DMS153 (cell line): ENCODE measurements around the gene PRKN.

Source experiments
- DNase-seq: peaks from one replicate; lab custom pipeline; 2025; lab: John Stamatoyannopoulos, UW

The PRKN gene

DNA sequence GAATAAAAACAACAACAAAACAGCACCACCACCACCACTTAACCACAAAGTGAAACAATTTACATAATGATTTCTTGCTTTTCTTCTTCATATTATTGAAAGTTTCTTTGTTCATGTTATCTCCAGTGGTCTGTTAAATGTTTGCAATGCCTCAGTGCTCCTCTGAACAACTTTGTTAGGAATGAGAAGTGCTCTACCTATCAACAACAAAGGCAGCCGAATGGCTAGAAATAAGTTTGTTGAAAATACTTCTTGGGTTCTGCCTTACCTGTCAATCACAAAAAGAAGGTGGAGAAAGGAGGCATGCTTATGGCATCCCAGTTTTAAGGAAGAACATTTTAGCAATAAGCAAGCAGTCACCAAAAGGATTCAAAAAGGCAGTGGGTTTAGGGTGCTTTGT, 490.2 kb downstream of the PRKN start:
- no peak for DNase-seq

DNA sequence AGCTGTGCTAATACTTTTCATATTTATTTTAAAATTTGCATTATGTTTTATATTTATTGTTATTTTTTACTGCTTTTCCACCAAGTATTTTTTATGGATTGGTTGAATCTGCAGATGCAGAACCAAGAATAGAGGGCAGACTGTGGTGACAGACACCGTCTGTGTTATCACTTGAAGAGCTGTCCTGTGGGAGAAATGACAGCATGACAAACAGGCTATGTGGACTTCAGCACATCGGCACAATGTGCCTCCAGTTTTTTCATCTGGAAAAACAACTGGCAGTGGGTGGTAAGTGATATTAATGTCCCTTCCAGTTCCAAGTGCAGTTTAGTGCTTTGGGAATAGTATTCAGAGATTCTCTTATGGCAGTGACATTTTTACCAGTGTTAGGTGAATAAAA, 492.9 kb downstream of the PRKN start:
- DNase-seq, result no peak

- no peak for DNase-seq
Measured at GRCh38 chr6:162230147-162230752, 497.3 kb downstream of the PRKN start.

DNA sequence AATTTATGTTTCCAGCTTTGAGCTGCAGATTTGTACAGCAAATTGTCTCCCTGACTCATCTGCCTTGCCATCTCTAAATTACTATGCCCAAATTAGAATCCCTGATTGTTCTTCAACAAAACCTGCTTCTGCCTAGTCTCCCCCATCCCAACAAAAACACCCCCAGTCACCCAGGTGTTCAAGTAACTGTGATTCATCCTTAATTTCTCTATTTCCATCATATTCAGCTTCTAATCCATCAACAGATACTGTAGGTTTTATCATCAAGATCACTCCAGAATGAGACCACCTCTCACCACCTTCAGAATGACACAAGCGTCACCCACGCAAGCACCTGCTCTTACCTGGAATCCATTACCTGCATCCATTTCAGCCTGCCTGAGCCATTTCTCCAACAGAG, 498.5 kb downstream of the PRKN start:
- no peak for DNase-seq

DNA sequence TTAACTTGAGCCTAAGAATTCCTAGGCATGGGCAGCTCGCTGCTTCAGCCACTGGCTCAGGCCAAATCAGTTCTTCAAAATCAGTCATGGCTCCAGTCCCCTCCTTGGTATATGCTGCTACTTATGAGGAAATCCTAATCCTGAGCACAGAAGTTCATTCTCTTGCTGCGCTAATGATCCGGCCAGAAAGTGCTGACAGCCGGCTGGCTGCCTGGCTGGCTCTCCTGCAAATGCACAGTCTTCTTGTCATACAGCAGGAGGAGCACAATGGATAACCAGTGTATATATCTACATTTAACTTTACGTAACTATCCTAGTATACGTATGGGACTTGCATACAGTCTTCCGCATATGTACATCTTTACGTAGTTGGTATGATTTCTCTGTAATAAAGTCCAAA, 500.8 kb downstream of the PRKN start:
- no peak for DNase-seq

GRCh38 chr6:162222521-162222920, 505.0 kb downstream of the PRKN start:
- no peak for DNase-seq

GRCh38 chr6:162220876-162221275, 506.7 kb downstream of the PRKN start:
- no peak for DNase-seq

DNA sequence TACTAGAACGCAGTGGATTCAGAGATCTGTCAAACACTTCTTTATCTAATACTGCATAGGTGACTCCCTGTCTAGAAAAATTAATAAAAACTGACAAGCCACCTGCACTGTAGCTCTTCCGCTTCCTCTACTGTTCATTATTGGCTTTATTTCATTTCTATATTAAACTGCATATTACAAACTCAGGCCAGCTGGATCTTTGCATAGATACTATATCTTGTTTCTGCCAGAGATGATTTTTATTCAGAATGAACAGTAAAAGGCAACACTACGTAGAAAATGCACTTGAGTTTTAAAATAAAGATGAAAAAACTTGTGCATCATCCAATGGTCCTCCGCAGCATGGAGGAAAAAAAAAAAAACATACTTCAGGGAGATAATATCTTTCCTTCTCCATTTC, 508.3 kb downstream of the PRKN start:
- DNase-seq, result no peak

- DNase-seq, result no peak
Measured at GRCh38 chr6:162217811-162218493, 509.6 kb downstream of the PRKN start.

GRCh38 chr6:162217058-162217457, 510.5 kb downstream of the PRKN start:
- no peak for DNase-seq

DNA sequence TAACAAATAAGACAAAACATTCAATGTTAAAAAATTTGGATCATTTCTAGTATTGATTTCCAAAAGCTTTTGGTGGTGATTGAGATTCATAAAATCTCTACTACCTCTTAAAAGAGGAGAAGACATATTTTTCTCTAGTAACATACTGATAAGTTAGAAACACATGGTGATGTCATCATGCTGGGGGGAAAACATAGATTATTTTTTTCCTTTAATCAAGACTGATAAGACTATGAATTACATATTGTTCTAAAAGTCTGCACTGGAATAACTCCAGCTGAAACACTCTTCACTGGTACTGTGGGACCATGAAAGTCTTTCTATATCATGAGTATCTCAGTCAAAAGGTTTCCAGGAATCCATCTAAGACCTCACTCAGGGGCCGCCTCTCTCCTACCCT, 515.8 kb downstream of the PRKN start:
- no peak for DNase-seq

DNA sequence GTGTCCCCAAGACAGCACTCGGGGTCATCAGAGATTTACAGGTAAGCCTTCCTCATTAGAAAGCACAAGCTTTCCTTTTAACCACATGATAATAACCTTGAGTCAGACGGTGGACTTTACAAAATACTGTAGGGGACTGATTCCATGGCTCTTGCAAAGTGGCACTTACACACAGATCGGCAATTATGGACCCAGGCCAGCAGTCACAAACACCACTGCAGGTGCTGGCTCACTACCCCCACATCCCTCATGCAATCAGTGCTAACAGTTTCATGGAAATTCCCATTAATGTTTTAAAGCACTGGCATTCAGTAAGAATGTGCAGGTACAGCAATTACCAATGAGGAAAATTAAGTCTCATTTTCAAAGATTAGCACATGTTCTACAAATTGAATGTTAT, 516.5 kb downstream of the PRKN start:
- DNase-seq, result no peak

- no peak for DNase-seq
Measured at GRCh38 chr6:162203287-162203686, 524.3 kb downstream of the PRKN start.

DNA sequence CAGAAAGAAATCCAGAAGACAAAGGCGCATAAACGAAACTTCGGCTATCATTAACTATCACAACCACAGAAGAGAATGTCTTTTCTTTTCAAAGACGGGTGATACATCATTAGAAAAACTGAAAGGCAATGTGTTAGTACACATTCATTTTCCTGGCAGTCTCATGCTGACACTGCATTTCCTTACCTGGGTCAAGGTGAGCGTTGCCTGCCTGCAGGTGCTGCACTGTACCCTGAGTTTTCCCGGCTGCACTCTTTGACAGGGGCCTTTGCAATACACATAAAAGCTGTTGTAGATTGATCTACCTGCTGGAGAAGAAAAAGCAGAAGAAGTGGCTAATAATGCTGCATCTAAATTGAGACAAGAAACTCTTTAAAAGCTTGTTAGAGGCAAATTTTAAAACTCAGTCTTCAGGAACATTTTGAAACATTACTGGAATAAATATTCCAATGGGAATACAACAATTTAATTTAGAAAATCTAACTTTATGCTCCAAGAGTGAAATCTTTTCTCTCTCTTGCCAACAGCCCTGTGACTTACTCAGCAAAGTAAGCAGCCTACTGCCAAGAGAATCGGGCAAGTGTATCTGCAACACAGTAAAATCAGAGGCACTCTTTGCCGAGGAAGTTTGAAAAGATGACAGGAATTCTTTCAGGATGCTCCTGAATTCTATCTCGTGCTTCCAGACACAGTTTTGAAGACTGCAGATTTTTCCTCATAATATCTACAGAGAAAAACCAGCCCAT, 526.4 kb downstream of the PRKN start:
- DNase-seq, result no peak

DNA sequence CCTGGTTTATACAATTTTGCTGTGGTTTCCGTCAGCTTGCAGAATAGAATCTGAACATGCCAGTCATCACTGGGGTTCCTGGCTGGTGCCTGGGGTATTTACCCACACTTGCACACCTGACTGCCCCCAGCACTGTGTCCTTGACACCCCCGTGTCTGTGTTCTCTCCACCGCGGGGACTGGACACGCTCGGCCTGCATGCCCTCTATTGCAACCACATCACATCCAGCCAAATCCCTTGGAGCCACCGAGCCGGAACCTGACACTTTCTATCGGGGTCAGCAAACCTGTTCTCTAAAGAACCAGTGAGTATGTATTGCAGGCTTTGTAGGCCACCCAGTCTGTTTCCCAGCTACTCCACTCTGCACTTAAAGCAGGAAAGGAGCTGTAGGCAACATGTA, 527.5 kb downstream of the PRKN start:
- no peak for DNase-seq

DNA sequence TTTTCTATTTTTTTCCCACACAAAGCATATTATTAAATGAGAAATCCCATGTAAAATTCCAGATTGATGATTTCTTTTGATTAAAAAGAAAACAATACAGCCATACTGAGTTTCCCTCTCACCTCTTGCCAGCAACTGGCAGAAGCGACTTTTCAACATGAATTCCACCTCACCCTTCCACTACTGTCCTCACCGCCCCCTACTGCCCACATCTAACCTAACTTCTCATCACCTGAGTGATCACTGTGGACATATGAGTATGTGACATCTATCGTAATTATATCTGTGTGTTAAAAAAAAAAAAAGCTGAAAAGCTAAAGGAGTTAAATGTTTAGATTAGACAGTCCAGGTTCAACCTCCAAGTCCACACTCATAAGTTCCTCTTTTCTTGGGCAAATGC, 528.6 kb downstream of the PRKN start:
- DNase-seq, result no peak

- DNase-seq, result no peak
Measured at GRCh38 chr6:162198076-162198475, 529.5 kb downstream of the PRKN start.

GRCh38 chr6:162195441-162195840, 532.1 kb downstream of the PRKN start:
- no peak for DNase-seq

- no peak for DNase-seq
Measured at GRCh38 chr6:162190981-162191380, 536.6 kb downstream of the PRKN start.

GRCh38 chr6:162187168-162187935, 540.2 kb downstream of the PRKN start:
- DNase-seq, result no peak

DNA sequence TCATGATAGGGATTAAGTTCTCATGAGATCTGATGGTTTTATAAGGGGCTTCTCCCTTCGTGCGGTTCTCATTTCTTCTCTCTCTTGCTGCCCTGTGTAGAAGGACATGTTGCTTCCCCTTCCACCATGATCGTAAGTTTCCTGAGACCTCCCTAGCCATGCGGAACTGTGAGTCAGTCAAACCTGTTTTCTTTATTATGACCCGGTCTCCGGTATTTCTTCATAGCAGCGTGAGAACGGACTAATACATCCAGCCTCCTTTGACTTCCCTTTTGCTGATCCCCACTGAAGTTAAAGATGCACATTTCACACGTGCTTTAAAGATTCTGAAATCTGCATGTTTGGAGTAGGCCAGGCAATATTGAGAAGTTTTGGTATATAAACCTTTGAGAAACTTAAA, 543.1 kb downstream of the PRKN start:
- no peak for DNase-seq

GRCh38 chr6:162181741-162182401, 545.7 kb downstream of the PRKN start:
- DNase-seq, result no peak
